ENCODE data around the gene DPY19L3.

The DPY19L3 gene

DNA sequence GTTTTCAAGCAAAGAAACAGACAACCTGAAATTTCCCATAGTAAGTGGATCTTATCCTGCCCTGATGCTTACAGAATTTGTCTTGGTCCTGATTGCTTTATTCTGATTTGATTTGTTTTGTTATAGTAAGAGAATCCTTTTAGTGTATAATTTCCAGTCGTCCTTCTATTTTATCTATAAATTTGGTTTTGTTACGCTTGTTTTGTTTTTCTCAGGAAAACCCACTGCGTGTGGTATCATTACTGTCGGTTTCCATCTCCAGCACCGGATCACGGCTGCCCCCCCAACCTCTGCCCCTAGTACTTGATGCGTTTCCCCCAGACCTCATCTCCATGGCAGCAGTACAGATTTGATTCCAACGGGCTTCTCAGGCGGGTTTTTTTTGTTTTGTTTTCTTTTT is 117.4 kb downstream of the DPY19L3 start:
- no peak for DNase-seq

DNA sequence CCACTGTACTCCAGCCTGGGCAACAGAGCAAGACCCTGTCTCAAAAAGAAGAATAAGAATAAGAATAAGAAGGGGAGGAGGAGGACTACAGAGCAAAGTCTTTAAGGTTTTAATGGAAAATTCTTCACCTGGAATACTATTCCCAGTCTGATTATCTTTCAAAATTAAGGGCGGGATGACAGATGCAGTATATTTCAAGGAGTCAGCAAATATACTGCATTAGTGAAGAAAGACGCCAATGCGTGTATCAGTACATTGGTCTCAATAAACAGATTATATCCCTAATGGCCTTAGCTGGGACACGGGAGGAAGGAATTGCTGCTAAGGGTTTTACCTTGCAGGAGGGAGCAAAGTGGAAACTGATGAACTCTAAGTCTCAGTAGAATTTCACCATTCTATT is 121.3 kb downstream of the DPY19L3 start:
- DNase-seq, result no peak

DNA sequence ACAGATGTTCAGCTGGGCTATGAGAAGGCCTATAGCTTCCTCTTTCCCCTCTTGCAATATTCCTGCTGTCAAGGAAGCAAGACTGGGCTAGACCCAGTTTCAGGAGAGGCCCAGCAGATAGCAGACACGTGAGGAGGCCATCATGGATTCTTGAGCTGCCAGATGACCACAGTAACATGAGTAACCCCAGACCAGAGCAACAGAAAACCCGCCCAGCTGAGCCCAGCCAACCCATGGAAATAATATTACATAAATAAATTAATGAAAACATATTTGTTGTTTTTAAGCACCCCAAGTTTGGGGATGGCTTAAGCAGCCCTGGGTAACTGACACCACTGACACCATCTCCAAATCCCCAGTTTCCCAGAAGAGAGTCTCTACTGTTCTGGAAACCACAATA is 125.2 kb downstream of the DPY19L3 start:
- DNase-seq, result no peak

DNA sequence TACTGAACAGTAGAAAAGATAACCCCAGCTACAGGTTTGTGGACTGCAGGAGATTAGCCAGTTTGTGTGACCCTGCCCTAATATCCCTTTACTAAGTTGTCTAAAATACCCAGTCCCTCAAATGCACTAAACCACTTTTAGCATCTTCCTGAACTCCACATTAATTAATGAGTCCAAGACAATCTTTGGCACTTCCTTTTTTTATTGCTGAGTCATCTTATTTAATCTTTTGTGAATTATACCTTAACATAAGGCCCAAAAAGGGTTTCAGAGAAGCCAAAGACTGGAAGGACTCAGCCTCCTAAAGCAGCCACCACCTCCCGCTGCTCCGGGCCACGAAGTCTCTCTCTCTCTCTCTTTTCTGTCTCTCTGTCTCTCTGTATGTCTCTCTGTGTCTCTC is 126.7 kb downstream of the DPY19L3 start:
- no peak for DNase-seq
